Measurements from ENCODE around the gene TSPO2. TPM values are rescaled to one million over a fixed set of nuclear protein-coding genes. Genes with fewer than 3 reads are reported as not detected.

Gene TSPO2
- total RNA-seq, 1 experiment from 2014 or later = not detected

DNA sequence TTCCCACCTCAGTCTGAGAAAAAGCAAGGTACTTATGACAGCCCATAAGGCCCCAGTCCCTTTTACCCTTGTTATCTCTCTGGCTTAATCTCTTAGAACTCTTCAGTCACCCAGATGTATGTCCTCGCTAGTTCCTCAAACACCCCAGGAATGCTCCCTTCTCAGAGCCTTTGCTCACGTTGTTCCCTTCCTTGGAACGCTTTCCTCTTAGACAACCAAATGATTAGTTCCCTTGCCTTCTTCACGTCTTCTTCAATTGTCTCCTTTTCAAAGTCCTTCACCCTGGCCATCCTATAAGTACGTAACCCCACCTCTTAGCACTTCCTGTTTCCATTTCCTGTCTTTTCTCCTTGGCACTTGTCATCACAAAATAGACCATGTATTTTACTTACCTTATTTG, 9.6 kb downstream of the TSPO2 start:
- ChIA-PET POLR2A (ENCODE audit: unreplicated experiment) (interaction anchor here (0.6 kb wide), 1 partner anchor 17 kb away, joined by 3 read pairs; no protein-coding TSS in a partner anchor), CTCF (no interaction called here)
- no peak for TF ChIP-seq EZH2phosphoT487 (IDR thresholded peaks at IDR 0.05; ENCODE audit: borderline replicate concordance, low read length)
- no peak for TF ChIP-seq EZH2 (IDR thresholded peaks at IDR 0.05; ENCODE audit: low read length, unreplicated experiment)
- TF ChIP-seq CTCF (conservative IDR thresholded peaks at IDR 0.05; ENCODE audit: low read depth, low read length) = no peak
- DNase-seq (no peak), ATAC-seq (no peak)
- no peaks in the 10 kb centered on the region for H4K20me1 ChIP-seq (ENCODE audit: low read length)
- H3K4me3 ChIP-seq (ENCODE audit: low read length) = no peak overlapping the region
- no peaks in the 10 kb centered on the region for H3F3A ChIP-seq (ENCODE audit: low read length, unreplicated experiment)
- H2AFZ ChIP-seq (ENCODE audit: low read length) = no peak overlapping the region
- H3K4me2 ChIP-seq (ENCODE audit: low read length) = no peak overlapping the region
- intact Hi-C loops (cut with micrococcal nuclease) = no loop called here
- no peak overlapping the region for H3K27ac ChIP-seq (ENCODE audit: low read length)
- H3K9me3 ChIP-seq (ENCODE audit: low read length) = no peaks in the 10 kb centered on the region
- H3K27me3 ChIP-seq (ENCODE audit: low read length) = no peaks in the 10 kb centered on the region
- H3K79me2 ChIP-seq (ENCODE audit: low read length) = no peaks in the 10 kb centered on the region
- H3K9me2 ChIP-seq (replicated peaks; ENCODE audit: low read length) = no peaks in the 10 kb centered on the region
- no peaks in the 10 kb centered on the region for H3K4me1 ChIP-seq (ENCODE audit: insufficient read depth, low read length)
- no TSS peak for BruUV-seq (replicated peaks)
- no peaks in the 10 kb centered on the region for H3K36me3 ChIP-seq (ENCODE audit: low read depth, low read length)
- H3K9ac ChIP-seq (ENCODE audit: low read length) = no peak overlapping the region

DNA sequence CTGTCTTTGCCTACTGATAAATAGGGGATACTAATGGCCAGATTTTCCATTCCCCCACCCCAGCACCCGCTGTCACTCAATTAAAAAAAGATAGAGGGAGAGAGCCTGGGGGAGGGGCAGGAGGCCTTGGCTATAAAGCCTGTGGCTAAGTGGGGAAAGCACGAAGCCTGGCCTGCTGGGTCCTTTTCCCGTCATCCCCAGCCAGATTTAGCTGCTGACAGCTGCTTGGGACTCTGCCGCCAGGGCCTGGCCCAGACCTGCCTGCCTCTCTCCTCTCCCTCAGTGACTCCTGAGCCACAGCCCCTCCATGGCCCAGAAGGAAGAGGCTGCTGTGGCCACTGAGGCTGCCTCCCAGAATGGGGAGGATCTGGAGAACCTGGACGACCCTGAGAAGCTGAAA, 10.8 kb downstream of the TSPO2 start, which contains the start of gene APOBEC2:
APOBEC2 (plus strand) TSS at position 162 of the 400 bp plus-strand sequence; CDS start at position 308, 146 bp downstream.
- TF ChIP-seq EZH2phosphoT487 (IDR thresholded peaks at IDR 0.05; ENCODE audit: borderline replicate concordance, low read length) = no peak
- TF ChIP-seq CTCF (conservative IDR thresholded peaks at IDR 0.05; ENCODE audit: low read depth, low read length) = no peak
- no peak for TF ChIP-seq EZH2 (IDR thresholded peaks at IDR 0.05; ENCODE audit: low read length, unreplicated experiment)
- CTCF ChIA-PET = no interaction called here
- ATAC-seq = no peak

GRCh38 chr6:41054511-41054910, 12.2 kb downstream of the TSPO2 start:
- intact Hi-C loops (cut with micrococcal nuclease) = no loop called here
- ChIA-PET CTCF (no interaction called here), POLR2A (ENCODE audit: unreplicated experiment) (no interaction called here)
- Histone ChIP-seq H3K36me3 (ENCODE audit: low read depth, low read length) (no peaks in the 10 kb centered on the region), H3F3A (ENCODE audit: low read length, unreplicated experiment) (no peaks in the 10 kb centered on the region), H3K27ac (ENCODE audit: low read length) (no peak overlapping the region), H3K4me1 (ENCODE audit: insufficient read depth, low read length) (no peaks in the 10 kb centered on the region), H2AFZ (ENCODE audit: low read length) (no peak overlapping the region), H3K4me2 (ENCODE audit: low read length) (no peak overlapping the region), H3K27me3 (ENCODE audit: low read length) (no peaks in the 10 kb centered on the region), H3K4me3 (ENCODE audit: low read length) (no peak overlapping the region), H3K9ac (ENCODE audit: low read length) (no peak overlapping the region), H3K79me2 (ENCODE audit: low read length) (no peaks in the 10 kb centered on the region), H3K9me2 (replicated peaks; ENCODE audit: low read length) (no peaks in the 10 kb centered on the region), H4K20me1 (ENCODE audit: low read length) (no peaks in the 10 kb centered on the region), H3K9me3 (ENCODE audit: low read length) (no peaks in the 10 kb centered on the region)
- DNase-seq (no peak), ATAC-seq (no peak)
- no peak for TF ChIP-seq EZH2phosphoT487 (IDR thresholded peaks at IDR 0.05; ENCODE audit: borderline replicate concordance, low read length)
- TF ChIP-seq CTCF (conservative IDR thresholded peaks at IDR 0.05; ENCODE audit: low read depth, low read length) = no peak
- TF ChIP-seq EZH2 (IDR thresholded peaks at IDR 0.05; ENCODE audit: low read length, unreplicated experiment) = no peak
- BruUV-seq (replicated peaks) = no TSS peak

More for the DNA sequence above, 10.8 kb downstream of the TSPO2 start, which contains the start of gene APOBEC2:
- BruUV-seq (replicated peaks) = no TSS peak
- Histone ChIP-seq H2AFZ (ENCODE audit: low read length) (no peak within 1 kb of the TSS), H3K9me3 (ENCODE audit: low read length) (no peaks in the 10 kb centered on the region), H3K4me3 (ENCODE audit: low read length) (no peak within 1 kb of the TSS), H3K27ac (ENCODE audit: low read length) (no peak within 1 kb of the TSS), H3K4me2 (ENCODE audit: low read length) (no peak within 1 kb of the TSS), H3K79me2 (ENCODE audit: low read length) (no peaks in the 10 kb centered on the region), H3K4me1 (ENCODE audit: insufficient read depth, low read length) (no peaks in the 10 kb centered on the region), H3F3A (ENCODE audit: low read length, unreplicated experiment) (no peaks in the 10 kb centered on the region), H4K20me1 (ENCODE audit: low read length) (no peaks in the 10 kb centered on the region), H3K36me3 (ENCODE audit: low read depth, low read length) (no peaks in the 10 kb centered on the region), H3K9ac (ENCODE audit: low read length) (no peak within 1 kb of the TSS), H3K9me2 (replicated peaks; ENCODE audit: low read length) (no peaks in the 10 kb centered on the region), H3K27me3 (ENCODE audit: low read length) (no peaks in the 10 kb centered on the region)
- no peak for DNase-seq
- intact Hi-C loops (cut with micrococcal nuclease) = no loop called here
- POLR2A ChIA-PET (ENCODE audit: unreplicated experiment) = no interaction called here

Measured in PC-3 (cell line).